ENCODE data around the gene SLAMF7. TPM values are rescaled to one million over a fixed set of nuclear protein-coding genes. Genes with fewer than 3 reads are reported as not detected.

The SLAMF7 gene
- total RNA-seq, 2 experiments from 2014 or later: 88.5 to 102 TPM

DNA sequence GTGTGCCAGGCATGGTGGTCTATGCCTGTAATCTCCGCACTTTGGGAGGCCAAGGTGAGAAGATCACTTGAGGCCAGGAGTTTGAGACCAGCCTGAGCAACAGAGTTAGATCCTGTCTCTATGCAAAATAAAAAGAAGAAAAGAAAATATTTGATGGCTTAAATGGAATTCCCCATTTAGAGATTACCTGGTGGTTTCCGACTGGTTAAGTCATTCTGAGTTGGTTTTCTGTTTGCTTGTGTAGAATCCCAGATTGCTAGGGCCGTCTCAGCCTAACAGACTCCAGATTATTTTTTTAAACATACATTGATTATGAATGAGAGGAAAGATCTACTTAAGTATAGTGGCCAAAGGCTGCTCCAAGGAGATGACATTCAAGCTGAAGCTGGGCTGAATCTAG is 34.0 kb downstream of the SLAMF7 start:
- H3K4me3 Mint-ChIP-seq: no peak overlapping the region
- no peaks in the 10 kb centered on the region for H3K27me3 Mint-ChIP-seq (ENCODE audit: low read depth)
- POLR2A ChIA-PET: no interaction called here
- ATAC-seq (no peak), DNase-seq (peak; percentile 9)
- H3K4me1 Mint-ChIP-seq (ENCODE audit: low read depth): peaks cover 49% of the 10 kb centered on the region
- H3K27ac Mint-ChIP-seq: no peak overlapping the region
- CTCF ChIA-PET: interaction anchor here (0.9 to 10.7 kb wide), 13 partner anchors 22 to 180 kb away, joined by 3 to 226 read pairs (median 5); partner anchors contain the start of genes ITLN2, LY9 and SLAMF7
- peaks cover 2% of the 10 kb centered on the region for H3K36me3 Mint-ChIP-seq (ENCODE audit: low read depth)
- H3K9me3 Mint-ChIP-seq (ENCODE audit: insufficient read depth): no peaks in the 10 kb centered on the region

DNA sequence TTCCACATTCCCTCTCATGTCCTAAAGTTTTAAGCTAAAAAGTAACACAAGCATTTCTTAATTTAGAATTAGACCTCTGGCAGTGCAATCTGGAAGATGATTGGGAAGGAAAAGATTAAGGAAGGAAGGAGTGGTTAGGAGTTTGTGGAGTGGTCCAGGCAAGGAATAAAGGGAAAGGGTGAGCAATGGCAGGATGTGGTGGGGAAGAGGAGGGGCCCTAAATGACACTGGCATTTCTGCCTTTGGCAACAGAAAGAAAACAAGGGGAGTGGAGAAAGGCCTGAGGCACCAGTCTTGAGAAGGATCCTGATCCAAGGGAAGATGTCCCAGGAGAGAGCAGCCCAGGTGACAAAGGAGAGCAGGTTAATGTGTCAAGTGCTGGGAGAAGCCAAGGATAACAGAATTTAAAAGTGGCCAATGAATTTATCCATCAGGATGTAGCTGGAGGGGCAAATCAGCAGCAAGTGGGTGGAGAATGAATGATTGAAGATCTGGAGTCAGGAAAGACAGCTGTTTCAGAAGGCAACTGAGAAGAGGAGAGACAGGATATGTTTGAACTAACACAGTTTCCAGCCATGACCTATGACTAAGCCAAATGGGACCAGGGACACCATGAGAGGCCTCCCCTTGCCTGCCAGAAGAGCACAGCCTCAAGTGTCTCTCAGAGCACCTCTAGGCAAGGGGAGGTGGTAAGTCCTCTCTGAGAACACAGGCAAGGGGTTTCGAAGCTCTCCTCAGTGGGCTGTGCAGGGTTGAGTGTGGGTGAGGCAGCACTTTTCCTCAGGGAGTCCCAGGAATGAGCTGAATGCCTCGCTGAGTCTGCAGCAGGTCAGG is 36.1 kb downstream of the SLAMF7 start:
- H3K27me3 Mint-ChIP-seq (ENCODE audit: low read depth): no peaks in the 10 kb centered on the region
- H3K27ac Mint-ChIP-seq: peak overlapping the region; percentile 63
- H3K4me1 Mint-ChIP-seq (ENCODE audit: low read depth): peaks cover 40% of the 10 kb centered on the region
- H3K36me3 Mint-ChIP-seq (ENCODE audit: low read depth): peaks cover 2% of the 10 kb centered on the region
- no peaks in the 10 kb centered on the region for H3K9me3 Mint-ChIP-seq (ENCODE audit: insufficient read depth)
- CTCF ChIA-PET: interaction anchor here (0.6 to 10.7 kb wide), 25 partner anchors 19 to 257 kb away, joined by 3 to 226 read pairs (median 7); partner anchors contain the start of genes ITLN2 and LY9
- ATAC-seq: peak; percentile 33
- peak; percentile 26 for DNase-seq
- no peak overlapping the region for H3K4me3 Mint-ChIP-seq
- POLR2A ChIA-PET: interaction anchor here (1.1 to 1.8 kb wide), 2 partner anchors 21 to 62 kb away, joined by 3 to 5 read pairs; partner anchors contain the start of gene LY9

DNA sequence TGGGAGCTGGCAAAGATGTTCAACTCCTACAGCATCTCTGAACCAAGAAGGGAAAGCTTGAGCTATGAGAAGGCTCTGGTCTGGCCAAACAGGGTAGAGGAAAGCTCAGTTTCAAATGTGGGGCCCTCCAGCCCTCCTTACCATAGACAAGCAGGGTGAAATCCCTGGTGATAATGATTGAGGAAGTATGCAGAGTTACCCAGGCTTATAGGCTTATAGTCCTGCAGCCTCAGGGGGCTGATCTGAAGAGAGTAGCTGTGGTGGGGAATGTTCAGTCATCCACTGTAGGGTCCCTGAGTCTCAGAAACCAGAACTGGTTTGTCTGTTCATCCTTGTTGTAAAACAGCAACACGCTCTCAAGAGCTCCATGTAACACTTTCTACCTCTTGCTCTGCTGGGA is 37.1 kb downstream of the SLAMF7 start:
- POLR2A ChIA-PET: interaction anchor here (1.5 to 1.8 kb wide), 2 partner anchors 20 to 61 kb away, joined by 4 to 5 read pairs; partner anchors contain the start of gene LY9
- no peak overlapping the region for H3K4me3 Mint-ChIP-seq
- H3K27me3 Mint-ChIP-seq (ENCODE audit: low read depth): no peaks in the 10 kb centered on the region
- no peak for ATAC-seq
- CTCF ChIA-PET: interaction anchor here (1.0 to 10.7 kb wide), 29 partner anchors 8 to 214 kb away, joined by 3 to 226 read pairs (median 7); partner anchors contain the start of genes ITLN2 and LY9
- peaks cover 33% of the 10 kb centered on the region for H3K4me1 Mint-ChIP-seq (ENCODE audit: low read depth)
- peak; percentile 18 for DNase-seq
- H3K27ac Mint-ChIP-seq: peak overlapping the region; percentile 10
- no peaks in the 10 kb centered on the region for H3K9me3 Mint-ChIP-seq (ENCODE audit: insufficient read depth)
- peaks cover 2% of the 10 kb centered on the region for H3K36me3 Mint-ChIP-seq (ENCODE audit: low read depth)

DNA sequence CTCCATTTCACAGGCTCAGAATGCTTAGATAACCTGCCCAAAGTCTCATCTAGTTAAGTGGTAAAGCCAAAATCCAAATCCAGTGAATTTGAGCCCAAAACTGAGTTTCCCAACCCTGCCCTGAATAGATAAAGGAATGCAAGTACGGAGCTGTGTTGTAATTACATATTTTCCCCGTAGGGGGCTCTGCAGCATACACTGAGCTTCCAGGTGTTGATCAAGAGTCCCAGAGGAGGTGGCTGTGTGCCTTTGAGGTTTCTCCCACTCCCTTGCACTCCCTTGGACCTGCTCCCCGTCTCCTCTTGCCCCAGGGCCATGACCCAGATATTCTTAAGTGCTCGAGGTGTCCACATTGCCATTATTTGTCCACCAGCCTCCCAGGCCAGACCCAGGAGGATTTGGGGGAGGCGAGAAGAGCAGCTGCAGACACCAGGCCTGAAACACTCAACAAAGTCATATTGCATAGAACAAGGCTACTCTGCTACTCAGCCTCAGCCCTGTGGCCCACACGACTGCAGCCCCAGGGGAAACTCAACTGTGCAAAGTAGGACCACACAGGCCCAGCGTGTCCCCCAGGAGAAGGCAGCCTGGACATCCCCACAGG is 38.5 kb downstream of the SLAMF7 start:
- H3K9me3 Mint-ChIP-seq (ENCODE audit: insufficient read depth): no peaks in the 10 kb centered on the region
- no peaks in the 10 kb centered on the region for H3K27me3 Mint-ChIP-seq (ENCODE audit: low read depth)
- no peaks in the 10 kb centered on the region for H3K36me3 Mint-ChIP-seq (ENCODE audit: low read depth)
- no peak overlapping the region for H3K4me3 Mint-ChIP-seq
- peak overlapping the region; percentile 26 for H3K27ac Mint-ChIP-seq
- POLR2A ChIA-PET: interaction anchor here (0.6 to 1.5 kb wide), 3 partner anchors 19 to 215 kb away, joined by 3 to 4 read pairs (median 4); partner anchors contain the start of gene LY9
- CTCF ChIA-PET: interaction anchor here (0.6 to 10.7 kb wide), 39 partner anchors 9 to 320 kb away, joined by 3 to 226 read pairs (median 6); partner anchors contain the start of genes CD48, ITLN2, KLHDC9 and LY9
- H3K4me1 Mint-ChIP-seq (ENCODE audit: low read depth): peaks cover 40% of the 10 kb centered on the region
- peak; percentile 76 for ATAC-seq
- peak; percentile 66 for DNase-seq

DNA sequence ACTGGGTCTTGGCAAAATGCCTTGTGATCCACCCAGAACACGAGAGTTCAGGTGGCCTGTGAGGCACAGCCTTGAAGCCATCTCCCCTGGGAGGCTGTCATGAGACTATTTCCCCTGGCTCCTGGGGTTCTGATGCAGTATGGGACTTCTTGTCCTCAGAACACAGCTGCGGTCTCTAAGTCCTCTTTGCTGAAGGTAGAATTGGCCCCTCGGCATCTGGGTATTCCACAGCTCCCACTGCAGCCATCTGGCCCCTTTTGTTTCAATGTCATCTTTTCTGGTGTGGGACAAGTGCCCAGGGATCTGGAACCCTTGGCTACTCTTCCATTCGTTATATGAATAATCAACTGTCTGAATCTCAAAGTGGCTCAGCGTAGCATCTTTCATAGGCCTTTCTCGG is 39.9 kb downstream of the SLAMF7 start:
- Mint-ChIP-seq H3K27me3 (ENCODE audit: low read depth) (no peaks in the 10 kb centered on the region), H3K4me3 (no peak overlapping the region), H3K36me3 (ENCODE audit: low read depth) (no peaks in the 10 kb centered on the region), H3K27ac (no peak overlapping the region), H3K4me1 (ENCODE audit: low read depth) (peaks cover 44% of the 10 kb centered on the region), H3K9me3 (ENCODE audit: insufficient read depth) (no peaks in the 10 kb centered on the region)
- ATAC-seq: no peak
- ChIA-PET CTCF (interaction anchor here (1.0 to 10.7 kb wide), 9 partner anchors 11 to 174 kb away, joined by 3 to 226 read pairs (median 14); partner anchors contain the start of genes ITLN2 and LY9), POLR2A (no interaction called here)
- peak; percentile 16 for DNase-seq

DNA sequence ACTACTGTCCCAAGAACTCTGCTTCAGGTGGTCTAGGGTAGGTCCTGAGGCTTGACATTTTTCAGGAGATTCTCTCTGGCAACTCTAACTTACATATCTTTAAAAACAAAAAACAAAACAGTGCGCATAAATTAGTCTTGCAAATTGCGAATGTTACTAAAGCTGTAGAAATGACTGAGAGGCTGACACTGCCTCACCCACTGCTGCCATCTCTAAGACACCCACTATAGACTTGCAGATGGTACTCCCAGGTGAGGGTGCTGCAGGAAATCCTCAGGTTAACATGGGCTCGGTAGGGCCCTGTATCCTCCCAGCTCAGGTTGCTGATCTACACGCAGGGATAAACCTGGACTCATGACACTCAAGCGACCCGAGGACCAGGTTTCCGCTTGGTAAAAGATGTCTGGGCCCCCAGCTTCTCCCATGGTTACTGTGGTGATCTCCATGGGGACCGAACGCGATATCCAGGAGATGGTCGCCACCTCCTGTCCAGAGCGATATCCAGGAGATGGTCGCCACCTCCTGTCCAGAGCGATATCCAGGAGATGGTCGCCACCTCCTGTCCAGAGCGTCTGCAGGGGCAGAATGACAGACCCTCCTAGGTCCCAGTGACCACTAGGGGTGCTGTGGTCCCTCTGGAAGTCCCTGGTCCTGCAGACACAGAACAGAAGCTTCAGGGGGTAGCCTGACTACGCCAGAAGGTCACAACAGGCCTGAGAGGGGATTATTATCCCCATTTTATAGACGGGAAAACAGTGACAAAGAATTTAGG is 40.8 kb downstream of the SLAMF7 start:
- H3K4me1 Mint-ChIP-seq (ENCODE audit: low read depth): peaks cover 37% of the 10 kb centered on the region
- H3K9me3 Mint-ChIP-seq (ENCODE audit: insufficient read depth): no peaks in the 10 kb centered on the region
- H3K27ac Mint-ChIP-seq: no peak overlapping the region
- no peaks in the 10 kb centered on the region for H3K36me3 Mint-ChIP-seq (ENCODE audit: low read depth)
- CTCF ChIA-PET: interaction anchor here (0.7 to 10.7 kb wide), 28 partner anchors 10 to 241 kb away, joined by 3 to 226 read pairs (median 4); partner anchors contain the start of genes CD244, ITLN2, LY9 and SLAMF7
- ATAC-seq (no peak), DNase-seq (peak; percentile 60)
- H3K4me3 Mint-ChIP-seq: no peak overlapping the region
- POLR2A ChIA-PET: no interaction called here
- peaks cover 2% of the 10 kb centered on the region for H3K27me3 Mint-ChIP-seq (ENCODE audit: low read depth)

DNA sequence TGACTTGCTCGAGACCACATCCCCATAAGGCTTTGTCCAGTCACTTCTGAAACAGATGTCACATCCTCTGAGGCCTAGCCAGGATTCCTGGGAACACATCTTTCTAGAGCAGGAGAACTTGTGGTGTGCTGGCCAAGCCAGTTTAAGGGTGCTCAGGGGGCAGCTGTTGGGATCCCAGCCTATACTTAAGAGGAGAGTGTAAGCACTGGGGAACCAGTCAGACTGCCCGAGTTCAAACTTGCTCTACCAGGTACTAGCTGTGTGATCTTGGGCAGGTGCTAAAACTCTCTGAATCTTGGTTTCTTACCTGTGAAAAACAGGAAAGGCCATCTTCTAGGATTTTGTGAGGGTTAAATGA is 41.3 kb downstream of the SLAMF7 start:
- DNase-seq (peak; percentile 18), ATAC-seq (no peak)
- H3K4me3 Mint-ChIP-seq: no peak overlapping the region
- POLR2A ChIA-PET: no interaction called here
- H3K4me1 Mint-ChIP-seq (ENCODE audit: low read depth): peaks cover 31% of the 10 kb centered on the region
- H3K27ac Mint-ChIP-seq: no peak overlapping the region
- H3K27me3 Mint-ChIP-seq (ENCODE audit: low read depth): peaks cover 6% of the 10 kb centered on the region
- H3K9me3 Mint-ChIP-seq (ENCODE audit: insufficient read depth): no peaks in the 10 kb centered on the region
- CTCF ChIA-PET: interaction anchor here (0.7 to 10.7 kb wide), 21 partner anchors 11 to 241 kb away, joined by 3 to 226 read pairs (median 5); partner anchors contain the start of genes CD244, ITLN2, LY9 and SLAMF7
- H3K36me3 Mint-ChIP-seq (ENCODE audit: low read depth): no peaks in the 10 kb centered on the region

DNA sequence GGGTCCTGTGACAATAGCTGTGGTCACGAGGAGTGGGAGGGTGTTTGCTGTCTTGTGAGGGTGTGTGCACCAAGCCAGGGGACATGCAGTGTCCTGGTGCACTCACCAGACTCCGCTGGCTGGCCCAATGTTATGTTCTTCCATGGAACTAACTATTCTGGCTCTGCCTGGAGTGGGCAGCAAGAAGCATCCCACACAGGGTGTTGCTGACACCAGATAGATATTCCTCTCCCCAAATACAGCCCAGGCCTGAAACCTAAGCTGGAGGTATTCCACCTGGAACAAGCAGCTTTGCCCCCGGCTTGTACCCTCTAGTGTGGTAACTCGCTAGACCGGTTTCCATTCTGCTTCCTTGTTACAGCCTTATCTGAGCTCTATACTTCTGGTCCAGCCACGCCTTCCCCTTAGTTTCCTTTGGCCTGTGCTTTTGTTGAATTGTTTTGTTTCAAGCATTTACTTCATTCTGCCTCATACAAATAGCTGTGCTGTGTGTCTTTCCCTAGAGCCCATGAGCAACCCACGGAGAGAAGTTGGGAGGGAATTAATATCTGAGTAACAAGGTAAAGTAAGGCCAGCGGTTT is 42.2 kb downstream of the SLAMF7 start:
- ChIA-PET CTCF (interaction anchor here (1.0 to 10.7 kb wide), 14 partner anchors 12 to 171 kb away, joined by 3 to 226 read pairs (median 10); partner anchors contain the start of genes ITLN2 and LY9), POLR2A (interaction anchor here (1.2 kb wide), 1 partner anchor 52 kb away, joined by 3 read pairs; no protein-coding TSS in a partner anchor)
- no peaks in the 10 kb centered on the region for H3K9me3 Mint-ChIP-seq (ENCODE audit: insufficient read depth)
- peaks cover 23% of the 10 kb centered on the region for H3K4me1 Mint-ChIP-seq (ENCODE audit: low read depth)
- H3K27me3 Mint-ChIP-seq (ENCODE audit: low read depth): peaks cover 6% of the 10 kb centered on the region
- no peak overlapping the region for H3K4me3 Mint-ChIP-seq
- H3K27ac Mint-ChIP-seq: no peak overlapping the region
- DNase-seq: peak; percentile 18
- no peaks in the 10 kb centered on the region for H3K36me3 Mint-ChIP-seq (ENCODE audit: low read depth)
- ATAC-seq: no peak

DNA sequence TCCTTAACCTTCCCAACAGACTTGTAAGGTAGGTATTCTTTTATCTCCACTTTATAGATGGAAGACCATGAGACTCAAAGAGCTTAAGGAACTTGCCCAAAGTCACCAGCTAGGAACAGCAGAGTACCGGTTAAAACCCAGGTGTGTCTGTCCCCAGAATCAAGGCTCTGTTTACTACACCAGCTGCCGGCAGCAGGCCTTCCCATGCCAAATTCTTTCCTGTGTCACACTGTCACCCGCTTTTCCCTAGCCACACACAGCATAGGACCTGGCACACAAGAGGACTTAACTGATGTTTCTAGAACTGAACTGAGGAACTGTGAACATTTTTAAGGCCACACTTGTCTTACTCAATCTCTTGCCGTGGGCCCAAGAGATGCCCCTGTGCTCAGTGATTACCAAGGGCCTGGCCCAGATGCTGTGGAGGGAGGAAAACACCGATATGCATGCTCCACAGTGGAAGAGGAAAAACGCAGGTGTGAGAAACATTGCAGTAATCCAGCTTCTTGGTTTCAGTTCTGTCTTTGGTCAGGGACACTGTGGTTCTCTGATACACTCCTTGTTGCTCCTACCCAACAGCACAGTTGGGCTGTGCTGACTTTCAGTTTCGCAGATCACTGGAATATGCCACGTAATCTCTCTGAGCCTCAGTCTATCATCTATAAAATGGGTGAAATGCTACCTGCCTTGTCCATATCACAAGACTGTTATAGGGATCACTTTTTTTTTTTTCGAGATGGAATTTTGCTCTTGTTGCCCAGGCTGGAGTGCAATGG is 43.1 kb downstream of the SLAMF7 start:
- Mint-ChIP-seq H3K36me3 (ENCODE audit: low read depth) (no peaks in the 10 kb centered on the region), H3K27me3 (ENCODE audit: low read depth) (peaks cover 6% of the 10 kb centered on the region), H3K9me3 (ENCODE audit: insufficient read depth) (no peaks in the 10 kb centered on the region), H3K27ac (peak overlapping the region; percentile 33), H3K4me3 (no peak overlapping the region), H3K4me1 (ENCODE audit: low read depth) (peaks cover 21% of the 10 kb centered on the region)
- ChIA-PET CTCF (interaction anchor here (0.6 to 10.7 kb wide), 14 partner anchors 13 to 681 kb away, joined by 3 to 226 read pairs (median 10); partner anchors contain the start of genes ITLN2 and LY9), POLR2A (interaction anchor here (0.6 to 1.2 kb wide), 2 partner anchors 13 to 51 kb away, joined by 3 read pairs; no protein-coding TSS in a partner anchor)
- ATAC-seq (peak; percentile 51), DNase-seq (peak; percentile 39)

Data from activated CD8-positive, alpha-beta T cell treated with anti-CD3 and anti-CD28 coated beads, Interleukin-2, amount 10 ng/mL, durations not matched to agents 7 days and 5 days (primary cell).